Measurements from ENCODE around the gene TAF6L. TPM values are rescaled to one million over a fixed set of nuclear protein-coding genes. Genes with fewer than 3 reads are reported as not detected.

TAF6L gene
- total and polyA plus RNA-seq, 9 of the 15 experiments (the other 6 are each of a cell fraction or from before 2014, with no cell fraction given) = 0.04 to 45.5 (median 20.8) TPM

- no peak for TF ChIP-seq TEAD2 (tag; IDR thresholded peaks at IDR 0.05)
- TF ChIP-seq ZNF3 (CRISPR knock-in tag; IDR thresholded peaks at IDR 0.05) = no peak
- TF ChIP-seq SMARCA5 (IDR thresholded peaks at IDR 0.05) = 0 out of 2 replicates have a peak, but pooled peaks have one; percentile 14
- TF ChIP-seq, protein P1, sequence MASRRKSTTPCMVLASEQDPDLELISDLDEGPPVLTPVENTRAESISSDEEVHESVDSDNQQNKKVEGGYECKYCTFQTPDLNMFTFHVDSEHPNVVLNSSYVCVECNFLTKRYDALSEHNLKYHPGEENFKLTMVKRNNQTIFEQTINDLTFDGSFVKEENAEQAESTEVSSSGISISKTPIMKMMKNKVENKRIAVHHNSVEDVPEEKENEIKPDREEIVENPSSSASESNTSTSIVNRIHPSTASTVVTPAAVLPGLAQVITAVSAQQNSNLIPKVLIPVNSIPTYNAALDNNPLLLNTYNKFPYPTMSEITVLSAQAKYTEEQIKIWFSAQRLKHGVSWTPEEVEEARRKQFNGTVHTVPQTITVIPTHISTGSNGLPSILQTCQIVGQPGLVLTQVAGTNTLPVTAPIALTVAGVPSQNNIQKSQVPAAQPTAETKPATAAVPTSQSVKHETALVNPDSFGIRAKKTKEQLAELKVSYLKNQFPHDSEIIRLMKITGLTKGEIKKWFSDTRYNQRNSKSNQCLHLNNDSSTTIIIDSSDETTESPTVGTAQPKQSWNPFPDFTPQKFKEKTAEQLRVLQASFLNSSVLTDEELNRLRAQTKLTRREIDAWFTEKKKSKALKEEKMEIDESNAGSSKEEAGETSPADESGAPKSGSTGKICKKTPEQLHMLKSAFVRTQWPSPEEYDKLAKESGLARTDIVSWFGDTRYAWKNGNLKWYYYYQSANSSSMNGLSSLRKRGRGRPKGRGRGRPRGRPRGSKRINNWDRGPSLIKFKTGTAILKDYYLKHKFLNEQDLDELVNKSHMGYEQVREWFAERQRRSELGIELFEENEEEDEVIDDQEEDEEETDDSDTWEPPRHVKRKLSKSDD (conservative IDR thresholded peaks at IDR 0.05; ENCODE audit: low read length) = no peak
- TF ChIP-seq BDP1 (IDR thresholded peaks at IDR 0.05; ENCODE audit: insufficient read depth, insufficient read length) = no peak
- TF ChIP-seq SREBF2 (CRISPR knock-in tag; IDR thresholded peaks at IDR 0.05) = no peak
- no peak for TF ChIP-seq ZNF609 (CRISPR knock-in tag; IDR thresholded peaks at IDR 0.05; ENCODE audit: borderline replicate concordance)
- TF ChIP-seq DIDO1 (tag; IDR thresholded peaks at IDR 0.05; ENCODE audit: low read depth) = peak; percentile 83
- peak; percentile 76 for TF ChIP-seq VEZF1 (CRISPR knock-in tag; IDR thresholded peaks at IDR 0.05)
- TF ChIP-seq, protein P2, sequence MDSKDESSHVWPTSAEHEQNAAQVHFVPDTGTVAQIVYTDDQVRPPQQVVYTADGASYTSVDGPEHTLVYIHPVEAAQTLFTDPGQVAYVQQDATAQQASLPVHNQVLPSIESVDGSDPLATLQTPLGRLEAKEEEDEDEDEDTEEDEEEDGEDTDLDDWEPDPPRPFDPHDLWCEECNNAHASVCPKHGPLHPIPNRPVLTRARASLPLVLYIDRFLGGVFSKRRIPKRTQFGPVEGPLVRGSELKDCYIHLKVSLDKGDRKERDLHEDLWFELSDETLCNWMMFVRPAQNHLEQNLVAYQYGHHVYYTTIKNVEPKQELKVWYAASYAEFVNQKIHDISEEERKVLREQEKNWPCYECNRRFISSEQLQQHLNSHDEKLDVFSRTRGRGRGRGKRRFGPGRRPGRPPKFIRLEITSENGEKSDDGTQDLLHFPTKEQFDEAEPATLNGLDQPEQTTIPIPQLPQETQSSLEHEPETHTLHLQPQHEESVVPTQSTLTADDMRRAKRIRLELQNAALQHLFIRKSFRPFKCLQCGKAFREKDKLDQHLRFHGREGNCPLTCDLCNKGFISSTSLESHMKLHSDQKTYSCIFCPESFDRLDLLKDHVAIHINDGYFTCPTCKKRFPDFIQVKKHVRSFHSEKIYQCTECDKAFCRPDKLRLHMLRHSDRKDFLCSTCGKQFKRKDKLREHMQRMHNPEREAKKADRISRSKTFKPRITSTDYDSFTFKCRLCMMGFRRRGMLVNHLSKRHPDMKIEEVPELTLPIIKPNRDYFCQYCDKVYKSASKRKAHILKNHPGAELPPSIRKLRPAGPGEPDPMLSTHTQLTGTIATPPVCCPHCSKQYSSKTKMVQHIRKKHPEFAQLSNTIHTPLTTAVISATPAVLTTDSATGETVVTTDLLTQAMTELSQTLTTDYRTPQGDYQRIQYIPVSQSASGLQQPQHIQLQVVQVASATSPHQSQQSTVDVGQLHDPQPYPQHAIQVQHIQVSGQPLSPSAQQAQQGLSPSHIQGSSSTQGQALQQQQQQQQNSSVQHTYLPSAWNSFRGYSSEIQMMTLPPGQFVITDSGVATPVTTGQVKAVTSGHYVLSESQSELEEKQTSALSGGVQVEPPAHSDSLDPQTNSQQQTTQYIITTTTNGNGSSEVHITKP (IDR thresholded peaks at IDR 0.05; ENCODE audit: partially characterized antibody) = no peak
- TF ChIP-seq MXD1 (CRISPR knock-in tag; IDR thresholded peaks at IDR 0.05; ENCODE audit: borderline replicate concordance, poor library complexity, severe bottlenecking) = no peak
- TF ChIP-seq NFATC3 (IDR thresholded peaks at IDR 0.05) = no peak
- TF ChIP-seq YBX1 (IDR thresholded peaks at IDR 0.05) = no peak
These were observed 42.8 kb upstream of the TAF6L start, which contains the start of gene TTC9C (continued) for GRCh38 chr11:62728171-62728988.
